ENCODE data around the gene LRIG1. TPM values are rescaled to one million over a fixed set of nuclear protein-coding genes. Genes with fewer than 3 reads are reported as not detected.

Gene LRIG1
- total RNA-seq, 2 donors from 2014 or later = 119 to 186 TPM

- TF ChIP-seq POLR2AphosphoS5 (IDR thresholded peaks at IDR 0.05) (no peak), CTCF (IDR thresholded peaks at IDR 0.05) (no peak), POLR2A (IDR thresholded peaks at IDR 0.05) (no peak)
- intact Hi-C loops (cut with DNase I) = no loop called here
- H3K36me3 ChIP-seq = peaks cover 39 to 45% of the 10 kb centered on the region in 2 donors
Observed at GRCh38 chr3:66383998-66384745, 116.7 kb downstream of the LRIG1 start.

GRCh38 chr3:66383023-66383422 is 117.8 kb downstream of the LRIG1 start:
- Histone ChIP-seq H3K36me3 (peaks cover 44 to 45% of the 10 kb centered on the region in 2 donors), H3K4me3 (no peak overlapping the region), H3K4me1 (replicated peaks) (no peaks in the 10 kb centered on the region), H3K27ac (no peak overlapping the region), H3K27me3 (replicated peaks; ENCODE audit: insufficient read depth) (no peaks in the 10 kb centered on the region), H3K9me3 (no peaks in the 10 kb centered on the region)
- TF ChIP-seq CTCF (IDR thresholded peaks at IDR 0.05) = no peak
- intact Hi-C loops (cut with DNase I) = no loop called here
- 94% methylated on average over 17 of the region's 18 CpGs for WGBS
- no peak for DNase-seq (ENCODE audit: low spot score)

More at GRCh38 chr3:66383998-66384745, 116.7 kb downstream of the LRIG1 start:
- H3K27ac ChIP-seq = no peak overlapping the region
- WGBS = 95% methylated on average over 20 of the region's 20 CpGs
- H3K4me1 ChIP-seq (replicated peaks) = no peaks in the 10 kb centered on the region
- no peak for DNase-seq (ENCODE audit: low spot score)
- H3K9me3 ChIP-seq = no peaks in the 10 kb centered on the region
- no peak overlapping the region for H3K4me3 ChIP-seq
- H3K27me3 ChIP-seq (replicated peaks; ENCODE audit: insufficient read depth) = no peaks in the 10 kb centered on the region

- 92% methylated on average over 10 of the region's 10 CpGs for WGBS
Observed at GRCh38 chr3:66382142-66382541, 118.7 kb downstream of the LRIG1 start.

GRCh38 chr3:66381626-66382025 is 119.2 kb downstream of the LRIG1 start:
- peaks cover 44 to 49% of the 10 kb centered on the region in 2 donors for H3K36me3 ChIP-seq

More at GRCh38 chr3:66382142-66382541, 118.7 kb downstream of the LRIG1 start:
- intact Hi-C loops (cut with DNase I) = no loop called here
- Histone ChIP-seq H3K27me3 (replicated peaks; ENCODE audit: insufficient read depth) (no peaks in the 10 kb centered on the region), H3K4me1 (replicated peaks) (no peaks in the 10 kb centered on the region), H3K36me3 (peaks cover 44 to 49% of the 10 kb centered on the region in 2 donors), H3K4me3 (no peak overlapping the region), H3K27ac (no peak overlapping the region), H3K9me3 (no peaks in the 10 kb centered on the region)
- TF ChIP-seq POLR2AphosphoS5 (IDR thresholded peaks at IDR 0.05) (no peak), POLR2A (IDR thresholded peaks at IDR 0.05) (no peak), CTCF (IDR thresholded peaks at IDR 0.05) (no peak)
- no peak for DNase-seq (ENCODE audit: low spot score)

More at GRCh38 chr3:66381626-66382025, 119.2 kb downstream of the LRIG1 start:
- Histone ChIP-seq H3K4me1 (replicated peaks) (no peaks in the 10 kb centered on the region), H3K27ac (no peak overlapping the region), H3K4me3 (no peak overlapping the region), H3K9me3 (no peaks in the 10 kb centered on the region), H3K27me3 (replicated peaks; ENCODE audit: insufficient read depth) (no peaks in the 10 kb centered on the region)
- intact Hi-C loops (cut with DNase I) = no loop called here
- TF ChIP-seq POLR2A (IDR thresholded peaks at IDR 0.05) (no peak), POLR2AphosphoS5 (IDR thresholded peaks at IDR 0.05) (no peak), CTCF (IDR thresholded peaks at IDR 0.05) (no peak)
- DNase-seq (ENCODE audit: low spot score) = no peak
- 89% methylated on average over 7 of the region's 7 CpGs for WGBS

All from prostate gland (tissue), 2 donors.